HG03175 (cell line): ENCODE measurements around the gene OR5AN1.

ENCODE experiments used
- ATAC-seq: cut with Tn5 transposase; IDR thresholded peaks from one replicate; pipeline ENCODE4 v1.9.1; 2021; ENCODE audit warnings: mild to moderate bottlenecking, moderate library complexity; ENCODE audit not compliant: unreplicated experiment

OR5AN1 gene

DNA sequence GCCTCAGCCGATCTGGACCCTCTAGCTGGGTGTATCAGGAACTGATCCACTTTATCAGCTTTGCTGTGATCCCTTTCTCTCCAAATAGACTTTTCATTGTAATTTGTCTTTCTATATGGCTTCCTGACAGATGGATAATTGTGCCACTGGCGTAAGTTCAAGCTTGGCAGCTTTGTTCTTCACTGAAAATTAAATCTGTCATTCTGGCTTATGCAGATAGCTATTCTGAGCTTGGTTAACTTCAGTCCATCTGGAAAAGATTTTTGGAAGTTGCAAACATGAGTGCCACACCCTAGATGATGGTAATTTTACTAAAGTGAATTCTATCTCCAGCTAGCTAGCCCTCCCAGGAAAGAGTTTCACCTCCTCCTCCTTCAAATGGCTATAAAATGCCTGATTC is 59.5 kb downstream of the OR5AN1 start:
- no peak for ATAC-seq
